H1 (cell line): ENCODE measurements around the gene SH2D2A. TPM values are rescaled to one million over a fixed set of nuclear protein-coding genes. Genes with fewer than 3 reads are reported as not detected.

Source experiments
- CTCF ChIA-PET: fragments of 300-600 bp; sonication (Branson Sonifier 250); formaldehyde crosslinking; loops from one replicate; lab custom pipeline; 2021; ENCODE audit not compliant: partially characterized antibody; lab: Charles Lee
- POLR2A ChIA-PET: fragments of 300-600 bp; sonication (Branson Sonifier 250); formaldehyde crosslinking; loops from one replicate; lab custom pipeline; 2021; ENCODE audit warnings: inconsistent platforms; ENCODE audit not compliant: partially characterized antibody; lab: Charles Lee
- DNase-seq, 2 experiments: peaks; one replicate each; pipeline versions ENCODE4 v3.0.0 to v3.0.0-alpha.2; 2010 to 2022; ENCODE audit warnings: low spot score in 2 of 2, low read depth in 1 of 2, mixed read lengths in 1 of 2
- FAIRE-seq: peaks from 2 replicates; lab custom pipeline; 2011; peaks lifted over from hg19 to GRCh38; lab: Jason Lieb, UNC
- H2AFZ ChIP-seq: 2 replicates; pipeline ENCODE4 v1.8.1; 2012; ENCODE audit warnings: low read length, inconsistent platforms
- H2AK5ac ChIP-seq: 2 replicates; pipeline ENCODE4 v1.6.1; 2013; ENCODE audit warnings: low read depth, low read length
- H2BK120ac ChIP-seq: replicated peaks from 2 replicates; pipeline ENCODE3; 2013; ENCODE audit warnings: low read depth, low read length, inconsistent platforms
- H2BK12ac ChIP-seq: 2 replicates; pipeline ENCODE4 v1.6.1; 2013; ENCODE audit warnings: low read depth, low read length
- H2BK15ac ChIP-seq: 2 replicates; pipeline ENCODE4 v1.6.1; 2013; ENCODE audit warnings: low read length
- H2BK20ac ChIP-seq: 2 replicates; pipeline ENCODE4 v1.6.1; 2013; ENCODE audit warnings: low read length
- H2BK5ac ChIP-seq: 2 replicates; pipeline ENCODE4 v1.6.1; 2013; ENCODE audit warnings: low read depth, low read length
- H3K14ac ChIP-seq: 2 replicates; pipeline ENCODE4 v1.6.1; 2013; ENCODE audit warnings: inconsistent platforms; ENCODE audit not compliant: insufficient read length
- H3K18ac ChIP-seq: 2 replicates; pipeline ENCODE4 v1.6.1; 2013; ENCODE audit warnings: low read length; ENCODE audit errors: extremely low read depth
- H3K23ac ChIP-seq: 2 replicates; pipeline ENCODE4 v1.6.1; 2013; ENCODE audit warnings: inconsistent platforms; ENCODE audit not compliant: insufficient read length
- H3K23me2 ChIP-seq: 2 replicates; pipeline ENCODE4 v1.6.1; 2013; ENCODE audit warnings: low read depth, low read length
- H3K27ac ChIP-seq: 2 replicates; pipeline ENCODE4 v1.6.1; 2011; ENCODE audit warnings: low read depth, low read length, inconsistent platforms
- H3K27me3 ChIP-seq, 4 experiments: replicated peaks in 1 of 4; 1 replicate in 1 of 4; 2 replicates in 3 of 4; pipeline versions ENCODE4 v1.6.1 to v1.8.1; 2011 to 2013; ENCODE audit warnings: low read length in 3 of 4, mild to moderate bottlenecking in 3 of 4, inconsistent platforms in 2 of 4, mixed read lengths in 2 of 4, moderate library complexity in 1 of 4; ENCODE audit not compliant: control insufficient read depth in 3 of 4, insufficient read depth in 3 of 4; ENCODE audit errors: extremely low read depth in 1 of 4
- H3K36me3 ChIP-seq, 4 experiments: 2 replicates each; pipeline versions ENCODE4 v1.6.1 to v1.8.1; 2011 to 2013; ENCODE audit warnings: mild to moderate bottlenecking in 4 of 4, low read length in 3 of 4, moderate library complexity in 2 of 4, control low read depth in 1 of 4, inconsistent platforms in 1 of 4; ENCODE audit not compliant: insufficient read depth in 4 of 4, control insufficient read depth in 2 of 4
- H3K4ac ChIP-seq: replicated peaks from 2 replicates; pipeline ENCODE3; 2013; ENCODE audit warnings: low read length, low read depth, mixed read lengths, inconsistent platforms; ENCODE audit not compliant: insufficient read length
- H3K4me1 ChIP-seq, 4 experiments: replicated peaks in 1 of 4; 1 replicate in 1 of 4; 2 replicates in 3 of 4; pipeline versions ENCODE4 v1.6.1 to v1.8.1; 2011 to 2013; ENCODE audit warnings: low read length in 3 of 4, inconsistent platforms in 2 of 4, mixed read lengths in 1 of 4; ENCODE audit not compliant: insufficient read depth in 4 of 4, control insufficient read depth in 3 of 4
- H3K4me2 ChIP-seq, 2 experiments: 2 replicates each; pipeline versions ENCODE4 v1.6.1 to v1.8.1; 2011 to 2013; ENCODE audit warnings: low read depth in 2 of 2, low read length in 2 of 2, control low read depth in 1 of 2, inconsistent platforms in 1 of 2, mild to moderate bottlenecking in 1 of 2; ENCODE audit not compliant: insufficient read depth in 1 of 2
- H3K4me3 ChIP-seq, 4 experiments: fragments of 200-600, 300-600 bp in 1 of 4; sonication (generic), shearing (Covaris generic), sonication (Bioruptor Twin) in 1 of 4; 2 replicates each; pipeline versions ENCODE4 v1.5.1 to v1.8.1; 2011 to 2016; ENCODE audit warnings: low read length in 4 of 4, low read depth in 3 of 4, control low read depth in 2 of 4, inconsistent platforms in 2 of 4, mild to moderate bottlenecking in 2 of 4, mixed read lengths in 1 of 4, moderate library complexity in 1 of 4; ENCODE audit not compliant: insufficient read depth in 2 of 4; ENCODE audit errors: extremely low read depth in 1 of 4
- H3K56ac ChIP-seq: replicated peaks from 2 replicates; pipeline ENCODE3; 2013; ENCODE audit warnings: low read depth, mild to moderate bottlenecking, mixed read lengths, low read length, inconsistent platforms; ENCODE audit not compliant: insufficient read length
- H3K79me1 ChIP-seq: 2 replicates; pipeline ENCODE4 v1.6.1; 2013; ENCODE audit warnings: low read depth, low read length, control low read depth
- H3K79me2 ChIP-seq, 2 experiments: 2 replicates each; pipeline versions ENCODE4 v1.6.1 to v1.8.1; 2012 to 2013; ENCODE audit warnings: low read length in 2 of 2, mild to moderate bottlenecking in 2 of 2, inconsistent platforms in 1 of 2; ENCODE audit not compliant: insufficient read depth in 2 of 2, control insufficient read depth in 1 of 2
- H3K9ac ChIP-seq, 4 experiments: replicated peaks in 1 of 4; 1 replicate in 1 of 4; 2 replicates in 3 of 4; pipeline versions ENCODE4 v1.6.1 to v1.8.1; 2011 to 2013; ENCODE audit warnings: low read depth in 3 of 4, low read length in 3 of 4, control low read depth in 2 of 4, mild to moderate bottlenecking in 2 of 4, moderate library complexity in 2 of 4, inconsistent platforms in 1 of 4; ENCODE audit errors: extremely low read depth in 1 of 4
- H3K9me3 ChIP-seq, 2 experiments: 2 replicates each; pipeline versions ENCODE4 v1.6.1 to v1.8.1; 2012 to 2013; ENCODE audit warnings: mild to moderate bottlenecking in 2 of 2, moderate library complexity in 2 of 2, control low read depth in 1 of 2, inconsistent platforms in 1 of 2, low read depth in 1 of 2, low read length in 1 of 2, mixed read lengths in 1 of 2; ENCODE audit not compliant: insufficient read depth in 2 of 2
- H4K20me1 ChIP-seq, 2 experiments: replicated peaks in 1 of 2; 2 replicates each; pipeline versions ENCODE3 to v1.8.1; 2011 to 2013; ENCODE audit warnings: inconsistent platforms in 2 of 2, low read length in 2 of 2, mild to moderate bottlenecking in 1 of 2; ENCODE audit not compliant: insufficient read depth in 2 of 2, control insufficient read depth in 1 of 2
- H4K5ac ChIP-seq: 2 replicates; pipeline ENCODE4 v1.6.1; 2013; ENCODE audit warnings: low read length, low read depth, mixed read lengths, inconsistent platforms; ENCODE audit not compliant: insufficient read length
- H4K8ac ChIP-seq: 2 replicates; pipeline ENCODE4 v1.8.0; 2013; ENCODE audit warnings: mild to moderate bottlenecking, moderate library complexity, low read length, inconsistent platforms; ENCODE audit not compliant: insufficient read depth; ENCODE audit errors: extremely low read depth
- H4K91ac ChIP-seq: replicated peaks from 2 replicates; pipeline ENCODE3; 2013; ENCODE audit warnings: low read length, mixed read lengths, inconsistent platforms; ENCODE audit not compliant: insufficient read length
- ATF3 ChIP-seq: IDR thresholded peaks from 2 replicates; pipeline ENCODE4 v1.6.1; 2011; ENCODE audit warnings: low read depth, mild to moderate bottlenecking, low read length; ENCODE audit not compliant: insufficient read depth
- CBX8 ChIP-seq: fragments of 300-800, 300-1000 bp; sonication (generic); IDR thresholded peaks from 2 replicates; pipeline ENCODE4 v1.7.1; 2016; ENCODE audit warnings: low read depth, low read length, borderline replicate concordance
- RFX5 ChIP-seq: IDR thresholded peaks from 2 replicates; pipeline ENCODE4 v1.6.1; 2011; ENCODE audit warnings: low read depth, low read length, improper control_type of control experiment, borderline replicate concordance
- RNF2 ChIP-seq: fragments of 200-900, 300-1000 bp; sonication (generic); IDR thresholded peaks from 2 replicates; pipeline ENCODE4 v1.7.1; 2016; ENCODE audit warnings: borderline replicate concordance, low read depth, mild to moderate bottlenecking, antibody characterized with exemption, low read length; ENCODE audit not compliant: poor library complexity, severe bottlenecking; ENCODE audit errors: missing control alignments
- SIX5 ChIP-seq: IDR thresholded peaks from 2 replicates; pipeline ENCODE4 v1.6.1; 2011; ENCODE audit warnings: mild to moderate bottlenecking, low read depth, low read length
- SP2 ChIP-seq: IDR thresholded peaks from 2 replicates; pipeline ENCODE4 v1.6.1; 2012; ENCODE audit warnings: mild to moderate bottlenecking, low read length, inconsistent platforms
- SRF ChIP-seq: IDR thresholded peaks from 2 replicates; pipeline ENCODE4 v1.6.1; 2011; ENCODE audit warnings: mild to moderate bottlenecking, low read depth, low read length, moderate library complexity
- SUZ12 ChIP-seq: fragments of 200-600 bp; sonication (generic); IDR thresholded peaks from 2 replicates; pipeline ENCODE4 v1.6.1; 2012; ENCODE audit warnings: mild to moderate bottlenecking, inconsistent platforms, low read length, moderate library complexity, mixed read lengths
- TAF1 ChIP-seq: IDR thresholded peaks from 2 replicates; pipeline ENCODE4 v1.6.1; 2011; ENCODE audit warnings: mild to moderate bottlenecking, low read depth, low read length
- TBP ChIP-seq: IDR thresholded peaks from 2 replicates; pipeline ENCODE4 v1.6.1; 2011; ENCODE audit warnings: low read depth, low read length, improper control_type of control experiment
- TCF12 ChIP-seq: IDR thresholded peaks from 2 replicates; pipeline ENCODE4 v1.6.1; 2011; ENCODE audit warnings: low read depth, mild to moderate bottlenecking, low read length
- WGBS, 2 experiments: shearing (Covaris generic) in 1 of 2; methylation state at CpG; one replicate each; pipeline versions ENCODE4 v1.1.6 to v1.1.7; 2013 to 2015; ENCODE audit warnings: low lambda C conversion rate in 2 of 2, mixed read lengths in 2 of 2, inconsistent platforms in 1 of 2, low coverage in 1 of 2, missing lambda C conversion rate in 1 of 2; ENCODE audit not compliant: insufficient replicate concordance in 2 of 2, insufficient coverage in 1 of 2, insufficient read length in 1 of 2; ENCODE audit errors: extremely low coverage in 1 of 2, missing lambda C conversion rate in 1 of 2; 5-methylcytosine and 5-hydroxymethylcytosine counted together
- polyA plus RNA-seq, 7 experiments: library from polyadenylated mRNA; depleted of rRNA in 3 of 7; stranded (reverse) in 5 of 7; unstranded in 2 of 7; fragments of >200 nt in 5 of 7; fragments of 200-250 nt in 2 of 7; gene quantifications; 1 replicate in 5 of 7; 2 replicates in 1 of 7; 4 replicates in 1 of 7; pipeline versions ENCODE4 v1.2.1 to v1.2.3, GENCODE V29; 2011 to 2013; ENCODE audit warnings: missing spikeins in 2 of 7, mixed read lengths in 2 of 7
- total RNA-seq: library from RNA; stranded (reverse); fragmentation: NEBNext Ultra II Directional; extraction: Animal tissue kit (Norgen Biotek cat#: 25700); gene quantifications from 2 replicates; pipeline ENCODE4 v1.2.1, GENCODE V29; 2021
- TF ChIP-seq, protein P1 (sequence below): IDR thresholded peaks from 2 replicates; pipeline ENCODE4 v1.6.1; 2011; ENCODE audit warnings: low read length, improper control_type of control experiment

Gene SH2D2A
- total and polyA plus RNA-seq, 2 of the 8 experiments (the other 6 are each of a cell fraction or from before 2014, with no cell fraction given) = 3.3 to 7.9 TPM

- no peak overlapping the region for H3K9ac ChIP-seq
- peaks cover 39 to 86% of the 10 kb centered on the region in 2 experiments for H3K79me2 ChIP-seq
- no peaks in the 10 kb centered on the region for H3K9me3 ChIP-seq
- no peak overlapping the region for H3K14ac ChIP-seq
- H2BK120ac ChIP-seq = no peak overlapping the region
- POLR2A ChIA-PET = interaction anchor here (0.7 to 8.2 kb wide), 9 partner anchors 9 to 80 kb away, joined by 3 to 121 read pairs (median 5); partner anchors contain the start of gene HDGF
- H3K27me3 ChIP-seq = no peaks in the 10 kb centered on the region
- peaks cover 4% of the 10 kb centered on the region; the same call in 1 of the 2 replicates for H3K23me2 ChIP-seq
- H3K36me3 ChIP-seq = peaks cover 0 to 17% (median 2%) of the 10 kb centered on the region in 4 experiments; a peak in 3 of 8 replicates
- H2AFZ ChIP-seq = no peak overlapping the region
- H2BK20ac ChIP-seq = no peak overlapping the region
- no peak overlapping the region for H4K91ac ChIP-seq
- H3K23ac ChIP-seq = no peak overlapping the region
- FAIRE-seq = no peak
- H3K79me1 ChIP-seq = peaks cover 18% of the 10 kb centered on the region
- H2BK12ac ChIP-seq = no peak overlapping the region
- H2BK15ac ChIP-seq = no peak overlapping the region
- no peak overlapping the region for H3K56ac ChIP-seq
- 84% methylated on average over 3 of the region's 3 CpGs; no CpG with 5 or more reads in 1 of the 2 experiments for WGBS, 2 experiments
- H4K8ac ChIP-seq = no peak overlapping the region
- no peak overlapping the region for H2AK5ac ChIP-seq
- no peak overlapping the region for H2BK5ac ChIP-seq
- H4K20me1 ChIP-seq = peaks cover 20% of the 10 kb centered on the region in 2 experiments
- CTCF ChIA-PET = interaction anchor here (0.7 to 11.7 kb wide), 17 partner anchors 9 to 189 kb away, joined by 3 to 100 read pairs (median 5); partner anchors contain the start of genes ISG20L2 and METTL25B
- no peak overlapping the region for H3K4ac ChIP-seq
- no peak overlapping the region for H3K18ac ChIP-seq
- H3K4me2 ChIP-seq = no peak overlapping the region
- no peak overlapping the region for H3K27ac ChIP-seq
- no peak for DNase-seq
- peaks cover 0 to 7% (median 2%) of the 10 kb centered on the region in 4 experiments; a peak in 3 of 7 replicates for H3K4me1 ChIP-seq
- H4K5ac ChIP-seq = no peak overlapping the region
- H3K4me3 ChIP-seq = no peak overlapping the region
- TF ChIP-seq TAF1 (no peak), RFX5 (no peak), SRF (no peak), CBX8 (no peak), TCF12 (no peak), TBP (no peak), RNF2 (no peak), ATF3 (no peak), SUZ12 (no peak), SP2 (no peak), SIX5 (no peak)
- TF ChIP-seq, protein P1, sequence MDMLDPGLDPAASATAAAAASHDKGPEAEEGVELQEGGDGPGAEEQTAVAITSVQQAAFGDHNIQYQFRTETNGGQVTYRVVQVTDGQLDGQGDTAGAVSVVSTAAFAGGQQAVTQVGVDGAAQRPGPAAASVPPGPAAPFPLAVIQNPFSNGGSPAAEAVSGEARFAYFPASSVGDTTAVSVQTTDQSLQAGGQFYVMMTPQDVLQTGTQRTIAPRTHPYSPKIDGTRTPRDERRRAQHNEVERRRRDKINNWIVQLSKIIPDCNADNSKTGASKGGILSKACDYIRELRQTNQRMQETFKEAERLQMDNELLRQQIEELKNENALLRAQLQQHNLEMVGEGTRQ = no peak
Observed at GRCh38 chr1:156772222-156772621, 44.4 kb downstream of the SH2D2A start.
